ENCODE measurements around the gene ACSS2. TPM values are rescaled to one million over a fixed set of nuclear protein-coding genes. Genes with fewer than 3 reads are reported as not detected.

ACSS2 gene
- total and polyA plus RNA-seq, 2 donors (not counting 1 experiment from before 2014, with no cell fraction given), result 10.5 to 22.1 TPM

- H3K79me2 ChIP-seq (ENCODE audit: control insufficient read depth, insufficient read depth, low read length), result no peaks in the 10 kb centered on the region
- H3K9ac ChIP-seq (ENCODE audit: low read length), result no peak overlapping the region
- ChIA-PET POLR2A (no interaction called here), CTCF (interaction anchor here (1.1 kb wide), 1 partner anchor 10 kb away, joined by 3 read pairs; no protein-coding TSS in a partner anchor)
- H3K9me3 Mint-ChIP-seq (ENCODE audit: insufficient read depth), result no peaks in the 10 kb centered on the region
- H3K4me3 ChIP-seq (ENCODE audit: control extremely low read depth in 1 of 5, extremely low read depth in 1 of 5, insufficient read depth in 1 of 5, low read depth in 2 of 5, low read length in 4 of 5), result no peak overlapping the region
- no peak overlapping the region for H3K4me2 ChIP-seq (replicated peaks; ENCODE audit: low read depth, low read length, poor library complexity, severe bottlenecking)
- no peak for TF ChIP-seq EZH2 (IDR thresholded peaks at IDR 0.05; ENCODE audit: borderline replicate concordance, insufficient read depth, low read depth, low read length, poor library complexity, severe bottlenecking)
- no peak for TF ChIP-seq CTCF (IDR thresholded peaks at IDR 0.05)
- H3K4me1 Mint-ChIP-seq, result no peaks in the 10 kb centered on the region
- no peaks in the 10 kb centered on the region for H3K9me3 ChIP-seq (ENCODE audit: control extremely low read depth in 1 of 3, control insufficient read depth in 2 of 3, insufficient read depth in 1 of 3, low read length in 2 of 3)
- H3K4me1 ChIP-seq (ENCODE audit: control insufficient read depth in 2 of 2, insufficient read depth in 2 of 2, low read length in 2 of 2), result no peaks in the 10 kb centered on the region
- no peak overlapping the region for H3K27ac ChIP-seq (ENCODE audit: low read length in 2 of 2)
- no peaks in the 10 kb centered on the region for H4K20me1 ChIP-seq (ENCODE audit: control insufficient read depth, insufficient read depth, low read length, poor library complexity, severe bottlenecking)
- no peak overlapping the region for H3K4me3 Mint-ChIP-seq
- peaks cover 0 to 2% of the 10 kb centered on the region in 2 experiments for H3K36me3 ChIP-seq (replicated peaks in 1 of 2; ENCODE audit: control extremely low read depth in 1 of 2, control insufficient read depth in 1 of 2, extremely low read depth in 1 of 2, insufficient read depth in 2 of 2, low read length in 1 of 2)
- no peaks in the 10 kb centered on the region for H3K27me3 Mint-ChIP-seq
- H3K27me3 ChIP-seq (replicated peaks in 1 of 4; ENCODE audit: control extremely low read depth in 1 of 4, control insufficient read depth in 3 of 4, insufficient read depth in 4 of 4, low read length in 3 of 4), result no peaks in the 10 kb centered on the region
- DNase-seq, result no peak
- H3K27ac Mint-ChIP-seq, result no peak overlapping the region
- intact Hi-C loops (cut with micrococcal nuclease), result no loop called here
- H2AFZ ChIP-seq (ENCODE audit: insufficient read depth, low read depth, low read length, poor library complexity, severe bottlenecking), result no peak overlapping the region
- no peak for ATAC-seq (ENCODE audit: low read depth)
- WGBS (ENCODE audit: insufficient coverage), result no CpG with 5 or more reads among the region's 5 CpGs
Observed at GRCh38 chr20:34922654-34923381, 46.4 kb downstream of the ACSS2 start.

GRCh38 chr20:34923414-34923813, 47.0 kb downstream of the ACSS2 start:
- WGBS (ENCODE audit: insufficient coverage), result no CpG with 5 or more reads among the region's 2 CpGs
- CTCF ChIA-PET, result no interaction called here
- Mint-ChIP-seq H3K27me3 (no peaks in the 10 kb centered on the region), H3K4me1 (no peaks in the 10 kb centered on the region), H3K9me3 (ENCODE audit: insufficient read depth) (no peaks in the 10 kb centered on the region), H3K27ac (no peak overlapping the region), H3K4me3 (no peak overlapping the region)
- no peak for TF ChIP-seq CTCF (IDR thresholded peaks at IDR 0.05)
- no peaks in the 10 kb centered on the region for H3K9me3 ChIP-seq (ENCODE audit: control extremely low read depth in 1 of 3, control insufficient read depth in 2 of 3, insufficient read depth in 1 of 3, low read length in 2 of 3)
- H3K36me3 ChIP-seq (replicated peaks in 1 of 2; ENCODE audit: control extremely low read depth in 1 of 2, control insufficient read depth in 1 of 2, extremely low read depth in 1 of 2, insufficient read depth in 2 of 2, low read length in 1 of 2), result peaks cover 0 to 2% of the 10 kb centered on the region in 2 experiments
- no peak overlapping the region for H3K4me2 ChIP-seq (replicated peaks; ENCODE audit: low read depth, low read length, poor library complexity, severe bottlenecking)
- H3K27ac ChIP-seq (ENCODE audit: low read length in 2 of 2), result no peak overlapping the region
- intact Hi-C loops (cut with micrococcal nuclease), result no loop called here
- no peak overlapping the region for H3K9ac ChIP-seq (ENCODE audit: low read length)
- H2AFZ ChIP-seq (ENCODE audit: insufficient read depth, low read depth, low read length, poor library complexity, severe bottlenecking), result no peak overlapping the region
- DNase-seq, result no peak
- no peaks in the 10 kb centered on the region for H3K4me1 ChIP-seq (ENCODE audit: control insufficient read depth in 2 of 2, insufficient read depth in 2 of 2, low read length in 2 of 2)
- no peaks in the 10 kb centered on the region for H3K79me2 ChIP-seq (ENCODE audit: control insufficient read depth, insufficient read depth, low read length)
- ATAC-seq (ENCODE audit: low read depth), result no peak
- POLR2A ChIA-PET, result no interaction called here
- H3K27me3 ChIP-seq (replicated peaks in 1 of 4; ENCODE audit: control extremely low read depth in 1 of 4, control insufficient read depth in 3 of 4, insufficient read depth in 4 of 4, low read length in 3 of 4), result no peaks in the 10 kb centered on the region
- no peak overlapping the region for H3K4me3 ChIP-seq (ENCODE audit: control extremely low read depth in 1 of 5, extremely low read depth in 1 of 5, insufficient read depth in 1 of 5, low read depth in 2 of 5, low read length in 4 of 5)
- no peaks in the 10 kb centered on the region for H4K20me1 ChIP-seq (ENCODE audit: control insufficient read depth, insufficient read depth, low read length, poor library complexity, severe bottlenecking)

Measured in B cell (primary cell).